ENCODE data around the gene DUSP10. TPM values are rescaled to one million over a fixed set of nuclear protein-coding genes. Genes with fewer than 3 reads are reported as not detected.

The DUSP10 gene
- total RNA-seq, 1 experiment from 2014 or later: 1.7 TPM

GRCh38 chr1:221778535-221779142 is 36.8 kb upstream of the DUSP10 start:
- ATAC-seq: no peak
- H3K4me3 ChIP-seq (replicated peaks in 1 of 2; ENCODE audit: low read depth in 1 of 2, low read length in 2 of 2): no peak overlapping the region
- no peaks in the 10 kb centered on the region for H3K36me3 ChIP-seq (ENCODE audit: control insufficient read depth in 1 of 2, insufficient read depth in 2 of 2, low read length in 2 of 2)
- intact Hi-C loops (cut with micrococcal nuclease): no loop called here
- no peak for DNase-seq (ENCODE audit: low read depth, low spot score)
- H4K20me1 ChIP-seq (ENCODE audit: insufficient read depth): no peaks in the 10 kb centered on the region
- RAD21 ChIA-PET (ENCODE audit: low non-redundant PET in 1 of 2, low total read pairs in 2 of 2, uncharacterized antibody in 2 of 2, unreplicated experiment in 2 of 2): no interaction called here
- POLR2A ChIA-PET: no interaction called here
- no TSS peak for BruUV-seq (replicated peaks)
- H3K27ac ChIP-seq (ENCODE audit: low read depth, low read length): no peak overlapping the region
- no peaks in the 10 kb centered on the region for H3K9me3 ChIP-seq (ENCODE audit: control insufficient read depth in 1 of 2, insufficient read depth in 1 of 2, low read depth in 1 of 2, low read length in 2 of 2)
- TF ChIP-seq FOSL1 (IDR thresholded peaks at IDR 0.05; ENCODE audit: low read depth): no peak
- no peak for TF ChIP-seq POLR2A (IDR thresholded peaks at IDR 0.05; ENCODE audit: borderline replicate concordance, extremely low read depth, insufficient read depth, insufficient read length)
- no peak for TF ChIP-seq SIN3A (IDR thresholded peaks at IDR 0.05; ENCODE audit: low read depth)
- no peak for TF ChIP-seq EZH2 (IDR thresholded peaks at IDR 0.05)
- TF ChIP-seq JUND (IDR thresholded peaks at IDR 0.05): no peak
- TF ChIP-seq ZNF274 (IDR thresholded peaks at IDR 0.05; ENCODE audit: low read depth, low read length): no peak
- no peak for TF ChIP-seq CEBPB (IDR thresholded peaks at IDR 0.05; ENCODE audit: low read depth)
- TF ChIP-seq CTCF (IDR thresholded peaks at IDR 0.05 in 2 of 3, conservative IDR thresholded peaks at IDR 0.05 in 1 of 3; ENCODE audit: borderline replicate concordance in 1 of 3, insufficient read depth in 1 of 3, low read depth in 2 of 3, low read length in 2 of 3): no peak
- no peak for TF ChIP-seq EGR1 (IDR thresholded peaks at IDR 0.05; ENCODE audit: low read depth)
- no peak for TF ChIP-seq ATF3 (IDR thresholded peaks at IDR 0.05)
- TF ChIP-seq REST (IDR thresholded peaks at IDR 0.05; ENCODE audit: low read depth): no peak
- H2AFZ ChIP-seq (ENCODE audit: low read depth, low read length, poor library complexity, severe bottlenecking): no peak overlapping the region
- no peaks in the 10 kb centered on the region for H3K27me3 ChIP-seq (ENCODE audit: insufficient read depth, low read length)
- H3K4me2 ChIP-seq (ENCODE audit: low read length): no peak overlapping the region
- H3K9ac ChIP-seq (ENCODE audit: low read length): no peak overlapping the region
- no peaks in the 10 kb centered on the region for H3K9me2 ChIP-seq (ENCODE audit: insufficient read depth)
- CTCF ChIA-PET: no interaction called here
- no peaks in the 10 kb centered on the region for H3K4me1 ChIP-seq (ENCODE audit: control insufficient read depth in 1 of 2, insufficient read depth in 2 of 2, low read length in 2 of 2)
- H3K79me2 ChIP-seq (ENCODE audit: insufficient read depth, low read length): no peaks in the 10 kb centered on the region

All from HCT116 (cell line).